AG04449 (cell line): ENCODE results near the gene KPNA4.

Source experiments
- CTCF ChIA-PET: fragments of 350-600 bp; formaldehyde crosslinking; extraction: SDS; loops from one replicate; lab custom pipeline; 2021; ENCODE audit warnings: antibody characterized with exemption; lab: Yijun Ruan, JAX
- POLR2A ChIA-PET: fragments of 400-600, 350-600 bp; formaldehyde crosslinking; extraction: SDS; loops from one replicate; lab custom pipeline; 2020; ENCODE audit warnings: antibody characterized with exemption, inconsistent platforms; lab: Yijun Ruan, JAX
- DNase-seq: peaks from one replicate; pipeline ENCODE4 v3.0.0-alpha.2; 2010; ENCODE audit warnings: low read depth, low spot score
- H3K4me3 ChIP-seq: 2 replicates; pipeline ENCODE4 v1.5.1; 2011; ENCODE audit warnings: low read depth, mild to moderate bottlenecking, control low read depth, low read length
- TF ChIP-seq, protein P1 (sequence below): IDR thresholded peaks from one replicate; pipeline ENCODE4 v1.5.1; 2011; ENCODE audit warnings: mild to moderate bottlenecking, moderate library complexity, low read length, control low read depth, inconsistent platforms; ENCODE audit not compliant: insufficient read depth; ENCODE audit errors: missing control alignments

KPNA4 gene, protein sequence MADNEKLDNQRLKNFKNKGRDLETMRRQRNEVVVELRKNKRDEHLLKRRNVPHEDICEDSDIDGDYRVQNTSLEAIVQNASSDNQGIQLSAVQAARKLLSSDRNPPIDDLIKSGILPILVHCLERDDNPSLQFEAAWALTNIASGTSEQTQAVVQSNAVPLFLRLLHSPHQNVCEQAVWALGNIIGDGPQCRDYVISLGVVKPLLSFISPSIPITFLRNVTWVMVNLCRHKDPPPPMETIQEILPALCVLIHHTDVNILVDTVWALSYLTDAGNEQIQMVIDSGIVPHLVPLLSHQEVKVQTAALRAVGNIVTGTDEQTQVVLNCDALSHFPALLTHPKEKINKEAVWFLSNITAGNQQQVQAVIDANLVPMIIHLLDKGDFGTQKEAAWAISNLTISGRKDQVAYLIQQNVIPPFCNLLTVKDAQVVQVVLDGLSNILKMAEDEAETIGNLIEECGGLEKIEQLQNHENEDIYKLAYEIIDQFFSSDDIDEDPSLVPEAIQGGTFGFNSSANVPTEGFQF

DNA sequence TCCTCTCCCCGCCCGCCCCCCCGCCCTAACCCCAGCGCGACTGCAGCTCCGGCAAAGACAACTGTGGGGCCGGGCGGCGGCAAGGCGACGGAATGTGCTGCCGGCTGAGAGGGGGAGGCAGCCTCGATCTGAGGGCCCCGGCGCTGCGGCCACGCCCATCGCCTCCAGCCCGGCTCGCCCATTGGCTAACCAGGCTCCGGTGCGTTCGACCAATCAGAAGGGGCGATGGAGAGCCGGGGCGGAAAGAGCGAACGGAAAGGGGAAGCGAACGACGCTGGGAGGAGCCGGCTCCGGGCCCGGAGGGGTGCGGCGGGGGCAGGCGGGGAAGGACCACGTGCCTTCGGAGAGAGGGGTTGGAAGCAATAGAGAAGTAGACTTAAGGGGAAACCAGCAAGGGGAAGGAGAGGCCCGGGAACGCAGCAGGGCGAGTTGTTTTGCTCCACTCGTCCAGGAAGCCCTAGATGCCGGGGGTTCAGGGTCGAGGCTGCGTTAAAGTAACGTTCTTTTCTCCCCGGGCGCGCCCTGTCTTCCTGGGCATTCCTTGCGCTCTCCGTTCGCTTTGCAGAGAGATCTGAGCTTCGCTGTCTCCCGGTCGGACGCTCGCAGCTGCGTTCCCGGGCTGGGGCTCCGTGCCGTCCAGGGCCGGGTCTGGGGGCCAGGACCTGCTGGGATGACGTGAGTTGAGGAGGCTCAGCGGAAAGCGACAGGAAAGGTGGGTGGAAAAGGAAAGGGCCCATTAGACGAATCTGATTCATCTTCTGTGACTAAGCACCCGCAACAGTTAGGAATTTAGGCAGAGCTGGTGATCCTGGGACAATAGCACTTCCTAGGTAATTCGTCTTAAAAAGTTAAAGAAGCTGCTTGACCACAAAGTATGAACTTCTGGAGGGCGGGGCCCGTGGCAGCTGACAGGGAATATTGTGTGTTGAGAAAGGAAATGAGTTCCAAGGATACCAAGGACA, at the start of gene KPNA4:
Gene KPNA4 (minus strand): TSS at position 130 of the 962 bp plus-strand sequence. CDS start 289 bp downstream, outside the sequence.
- H3K4me3 ChIP-seq: peak within 1 kb of the TSS; percentile 82
- TF ChIP-seq, protein P1, sequence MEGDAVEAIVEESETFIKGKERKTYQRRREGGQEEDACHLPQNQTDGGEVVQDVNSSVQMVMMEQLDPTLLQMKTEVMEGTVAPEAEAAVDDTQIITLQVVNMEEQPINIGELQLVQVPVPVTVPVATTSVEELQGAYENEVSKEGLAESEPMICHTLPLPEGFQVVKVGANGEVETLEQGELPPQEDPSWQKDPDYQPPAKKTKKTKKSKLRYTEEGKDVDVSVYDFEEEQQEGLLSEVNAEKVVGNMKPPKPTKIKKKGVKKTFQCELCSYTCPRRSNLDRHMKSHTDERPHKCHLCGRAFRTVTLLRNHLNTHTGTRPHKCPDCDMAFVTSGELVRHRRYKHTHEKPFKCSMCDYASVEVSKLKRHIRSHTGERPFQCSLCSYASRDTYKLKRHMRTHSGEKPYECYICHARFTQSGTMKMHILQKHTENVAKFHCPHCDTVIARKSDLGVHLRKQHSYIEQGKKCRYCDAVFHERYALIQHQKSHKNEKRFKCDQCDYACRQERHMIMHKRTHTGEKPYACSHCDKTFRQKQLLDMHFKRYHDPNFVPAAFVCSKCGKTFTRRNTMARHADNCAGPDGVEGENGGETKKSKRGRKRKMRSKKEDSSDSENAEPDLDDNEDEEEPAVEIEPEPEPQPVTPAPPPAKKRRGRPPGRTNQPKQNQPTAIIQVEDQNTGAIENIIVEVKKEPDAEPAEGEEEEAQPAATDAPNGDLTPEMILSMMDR: no peak
- DNase-seq: peak; percentile 69
- ChIA-PET CTCF (no interaction called here), POLR2A (interaction anchor here (0.6 to 0.9 kb wide), 3 partner anchors 12 to 691 kb away, joined by 3 read pairs; partner anchors contain the start of gene NMD3)

- no peak overlapping the region for H3K4me3 ChIP-seq
- POLR2A ChIA-PET: no interaction called here
- DNase-seq: no peak
- TF ChIP-seq, protein P1: no peak
- CTCF ChIA-PET: no interaction called here
These were observed 48.3 kb upstream of the KPNA4 start for GRCh38 chr3:160613661-160614060.

DNA sequence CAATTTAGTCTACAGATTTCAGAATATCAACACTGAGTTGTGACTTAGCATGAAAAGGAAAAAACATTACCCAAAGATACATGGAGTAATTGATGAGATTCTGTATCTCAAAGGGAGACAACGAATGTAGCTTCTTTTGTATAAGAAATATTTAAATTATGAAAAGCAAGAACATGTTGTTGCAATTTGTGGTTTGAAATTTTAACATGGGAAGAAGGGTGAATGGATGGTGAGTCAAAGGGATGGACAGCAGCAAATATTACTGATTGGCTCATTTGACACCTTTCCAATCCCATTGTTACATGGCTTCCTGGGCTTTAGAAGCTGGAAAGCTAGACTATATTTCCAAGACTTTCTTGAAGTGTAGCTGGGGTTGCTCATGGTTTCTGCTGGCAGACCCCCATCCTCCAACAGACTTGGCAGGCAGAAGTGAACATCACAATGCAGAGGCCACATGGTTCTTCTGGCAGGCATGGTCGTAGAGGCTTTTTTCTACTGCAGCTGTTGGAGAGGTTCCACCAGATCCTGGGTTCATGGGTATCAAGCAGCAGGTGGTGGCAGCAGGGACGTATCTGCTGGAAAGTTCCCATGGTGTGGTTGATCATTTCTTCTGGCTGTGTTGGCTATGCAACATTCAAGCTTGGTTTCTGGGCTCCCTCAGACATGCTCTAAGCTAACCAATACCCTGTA, 47.2 kb upstream of the KPNA4 start:
- TF ChIP-seq, protein P1: no peak
- POLR2A ChIA-PET: no interaction called here
- DNase-seq: no peak
- H3K4me3 ChIP-seq: no peak overlapping the region
- CTCF ChIA-PET: no interaction called here

DNA sequence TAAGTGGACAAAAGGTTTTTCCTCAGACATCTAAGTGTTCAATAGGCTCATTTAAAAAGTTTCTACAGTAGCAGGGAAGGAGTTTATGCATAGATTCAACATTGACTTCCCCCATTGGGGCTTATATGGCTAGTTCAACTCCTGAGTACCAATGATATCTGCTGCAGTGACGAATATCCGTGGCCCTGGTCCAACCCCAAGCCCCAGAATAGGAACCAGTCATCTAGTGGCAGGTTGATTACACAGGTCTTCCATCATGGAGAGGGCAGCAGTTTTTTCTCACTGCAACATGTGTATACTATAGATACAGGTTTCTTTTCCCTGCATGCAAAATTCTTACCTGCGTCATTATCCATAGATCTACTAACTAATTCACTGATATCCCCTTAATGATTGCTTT, 45.8 kb upstream of the KPNA4 start:
- TF ChIP-seq, protein P1: no peak
- no peak for DNase-seq
- H3K4me3 ChIP-seq: no peak overlapping the region
- POLR2A ChIA-PET: no interaction called here
- CTCF ChIA-PET: no interaction called here

DNA sequence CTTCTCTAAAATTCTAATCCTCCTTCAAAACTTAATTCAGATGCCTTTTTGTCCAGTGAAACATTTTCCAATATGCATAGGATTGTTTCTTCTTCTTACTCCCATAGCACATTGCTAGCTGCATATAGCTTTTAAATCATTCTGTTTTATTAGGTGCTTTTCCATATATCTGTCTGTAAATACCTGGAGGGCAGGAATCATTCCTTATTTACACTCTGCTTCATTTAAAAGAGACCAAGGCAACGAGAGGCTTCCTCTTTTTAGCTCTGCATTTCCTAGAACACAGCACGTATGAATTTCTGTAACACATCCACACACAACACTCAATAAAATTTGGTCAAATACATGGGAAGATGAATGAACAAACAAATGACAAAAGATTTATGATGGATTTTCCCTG, 43.5 kb upstream of the KPNA4 start:
- POLR2A ChIA-PET: no interaction called here
- no peak for DNase-seq
- no peak overlapping the region for H3K4me3 ChIP-seq
- TF ChIP-seq, protein P1: no peak
- CTCF ChIA-PET: interaction anchor here (0.9 kb wide), 1 partner anchor 77 kb away, joined by 3 read pairs; no protein-coding TSS in a partner anchor
